GM19397 (cell line): ENCODE data around the gene NFIA.
"Not testable (repeated sequence)": the region's sequence is repeated elsewhere in the genome, so short reads cannot be mapped to it uniquely, and the experiment has no call there.

Experiments
- ATAC-seq: cut with Tn5 transposase; IDR thresholded peaks from one replicate; pipeline ENCODE4 v1.9.1; 2021; ENCODE audit warnings: mild to moderate bottlenecking, moderate library complexity; ENCODE audit not compliant: unreplicated experiment

NFIA gene

GRCh38 chr1:61266738-61267137, 184.4 kb downstream of the NFIA start:
- no peak for ATAC-seq

- no peak for ATAC-seq
Observed at GRCh38 chr1:61268546-61269240, 186.3 kb downstream of the NFIA start.

GRCh38 chr1:61269602-61270001, 187.2 kb downstream of the NFIA start:
- no peak for ATAC-seq

DNA sequence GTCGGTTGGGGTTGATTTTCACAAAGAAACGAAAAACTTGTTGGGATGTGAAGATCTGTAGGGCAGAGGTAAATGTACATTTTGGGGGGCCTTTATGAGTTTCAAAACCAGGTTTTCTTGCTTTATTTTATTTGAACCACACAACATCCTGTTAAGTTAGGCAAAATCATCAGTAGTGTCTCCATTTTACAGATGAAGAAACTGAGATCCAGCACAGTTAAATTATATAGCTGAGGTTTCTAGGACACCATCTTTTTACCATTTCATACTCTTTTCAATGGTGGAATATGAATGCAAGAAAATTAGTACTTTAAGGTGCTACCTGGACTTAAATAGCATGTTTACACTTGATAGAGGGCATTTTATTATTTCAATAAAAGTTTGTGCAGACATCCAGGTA, 187.7 kb downstream of the NFIA start:
- ATAC-seq = no peak

DNA sequence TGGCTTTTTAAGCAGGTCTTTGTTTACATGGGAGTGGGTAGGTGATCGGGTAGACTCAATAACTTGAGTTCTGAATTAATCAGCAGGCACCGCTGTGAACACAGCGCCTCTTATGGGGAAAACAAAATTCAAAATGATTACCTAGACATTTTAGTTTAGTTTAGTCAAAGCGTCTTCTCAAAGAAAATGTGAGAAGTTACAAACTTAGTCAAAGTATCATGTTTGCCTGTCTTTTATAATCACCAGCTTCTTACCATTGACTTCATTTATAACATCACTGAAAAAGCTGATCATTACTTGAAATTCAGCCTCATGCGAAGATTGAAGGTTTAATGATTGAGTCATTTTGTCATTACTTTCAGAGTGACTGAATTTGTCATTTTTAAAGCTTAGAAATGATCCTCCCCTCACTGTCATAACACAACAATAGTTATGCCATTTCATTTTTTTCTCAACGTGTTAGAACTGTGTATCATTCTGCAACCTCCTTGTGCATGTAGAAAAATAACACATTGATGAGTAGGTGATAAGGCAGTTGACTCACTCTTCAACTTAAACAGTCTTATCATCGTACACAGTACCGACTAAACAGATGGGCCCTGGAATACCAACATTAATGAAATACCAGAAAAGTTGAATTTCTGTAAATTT, 188.5 kb downstream of the NFIA start:
- ATAC-seq = no peak

GRCh38 chr1:61271412-61271789, 189.0 kb downstream of the NFIA start:
- no peak for ATAC-seq

DNA sequence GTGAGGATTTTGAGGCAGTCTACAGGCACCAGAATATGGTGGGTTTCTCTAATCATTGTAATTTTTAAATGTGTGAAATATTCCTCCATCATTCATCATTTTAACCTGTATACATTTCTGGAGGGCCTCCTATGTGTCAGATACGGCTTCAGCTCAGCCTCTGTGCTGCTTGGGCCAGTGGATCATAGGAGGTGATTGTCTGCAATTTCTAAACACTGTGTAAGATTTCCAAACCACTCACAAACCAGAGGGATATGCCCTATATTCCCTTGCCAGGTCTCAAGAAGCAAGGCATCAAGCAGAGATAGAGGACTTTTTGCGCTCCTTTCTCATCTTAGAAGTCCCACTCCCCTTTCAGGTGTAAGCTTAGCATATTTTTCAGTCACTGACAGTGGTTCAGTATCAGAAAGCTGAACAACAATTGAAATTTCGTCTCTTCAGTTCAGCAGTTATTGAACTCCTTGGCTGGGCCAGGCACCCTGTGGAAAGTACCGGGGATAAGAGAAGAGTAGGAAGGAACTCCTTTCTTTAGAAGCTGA, 190.9 kb downstream of the NFIA start:
- no peak for ATAC-seq

GRCh38 chr1:61273861-61274260, 191.5 kb downstream of the NFIA start:
- ATAC-seq = no peak

DNA sequence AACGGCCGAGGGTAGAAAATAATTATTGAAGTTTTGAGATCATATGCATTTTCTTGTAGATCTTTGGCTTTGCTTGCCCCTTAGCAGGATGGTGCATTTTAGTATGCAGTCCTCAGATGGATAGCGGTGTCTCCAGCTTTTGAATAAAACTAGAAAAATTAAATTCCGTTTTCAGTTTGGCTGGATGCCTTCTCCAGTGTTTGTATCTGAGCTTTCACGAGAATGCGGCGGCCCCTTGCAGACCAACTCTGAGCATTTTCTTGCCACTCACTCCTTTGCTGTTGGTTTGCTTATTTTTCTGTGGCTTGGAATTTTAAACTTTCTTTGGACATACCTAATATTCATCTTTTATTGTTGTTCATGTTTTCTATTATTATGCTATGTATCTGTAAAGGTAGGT, 192.6 kb downstream of the NFIA start:
- ATAC-seq = no peak

DNA sequence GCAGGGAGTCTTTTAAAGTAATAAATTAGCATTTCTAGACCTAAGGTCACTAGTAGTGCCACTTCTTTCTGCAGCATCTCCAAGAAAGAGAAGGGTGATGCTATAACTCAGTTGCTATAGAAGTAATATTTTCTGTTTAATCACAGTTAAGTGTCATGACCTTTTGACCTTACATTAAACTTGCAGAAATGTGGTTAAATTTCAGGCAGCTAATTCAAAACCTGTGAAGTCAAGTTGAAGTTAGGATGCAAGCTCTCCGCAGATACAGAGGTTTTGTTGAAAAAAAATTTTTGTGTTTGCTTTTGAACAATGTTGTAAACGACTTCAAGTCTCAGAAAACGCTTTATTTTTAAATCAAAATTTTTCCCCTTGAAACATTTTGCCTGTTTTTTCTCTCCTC, 193.9 kb downstream of the NFIA start:
- no peak for ATAC-seq

GRCh38 chr1:61277121-61277690, 194.8 kb downstream of the NFIA start:
- no peak for ATAC-seq

DNA sequence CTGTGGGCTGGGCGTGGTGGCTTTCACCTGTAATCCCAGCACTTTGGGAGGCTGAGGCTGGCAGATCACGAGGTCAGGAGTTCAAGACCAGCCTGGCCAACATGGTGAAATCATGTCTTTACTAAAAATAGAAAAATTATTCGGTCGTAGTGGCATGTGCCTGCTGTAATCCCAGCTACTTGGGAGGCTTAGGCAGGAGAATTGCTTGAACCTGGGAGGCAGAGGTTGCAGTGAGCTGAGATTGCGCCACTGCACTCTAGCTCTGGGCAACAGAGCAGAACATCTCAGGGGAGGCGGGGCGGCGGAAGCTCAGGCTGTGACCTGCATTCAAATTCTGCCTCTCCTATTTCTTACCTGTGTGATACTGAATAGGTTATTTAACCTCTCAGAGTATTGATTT, 196.1 kb downstream of the NFIA start:
- ATAC-seq = not testable (repeated sequence)

- ATAC-seq = no peak
Observed at GRCh38 chr1:61278966-61279365, 196.6 kb downstream of the NFIA start.

GRCh38 chr1:61279570-61279969, 197.2 kb downstream of the NFIA start:
- no peak for ATAC-seq

- no peak for ATAC-seq
Observed at GRCh38 chr1:61280452-61280851, 198.1 kb downstream of the NFIA start.

DNA sequence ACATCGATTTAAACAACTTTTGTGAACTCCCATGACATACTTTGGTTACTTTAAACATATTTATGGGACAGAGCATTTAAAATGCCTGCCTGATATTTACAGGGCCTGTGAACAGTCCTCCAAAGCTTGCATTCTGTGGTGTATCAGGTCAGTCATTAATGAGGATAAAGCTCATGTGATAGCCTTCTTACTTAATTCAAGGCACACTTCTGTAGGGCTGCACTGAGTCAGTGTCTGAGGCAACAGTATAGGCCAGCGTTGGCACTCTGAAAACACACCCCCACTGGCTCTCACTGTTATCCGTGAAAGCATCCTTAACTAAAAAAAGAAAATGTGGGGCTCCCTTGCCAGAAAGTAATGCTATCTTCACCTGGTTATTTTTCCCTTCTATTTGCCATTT, 200.0 kb downstream of the NFIA start:
- ATAC-seq = no peak

- ATAC-seq = no peak
Observed at GRCh38 chr1:61284248-61284854, 202.0 kb downstream of the NFIA start.

DNA sequence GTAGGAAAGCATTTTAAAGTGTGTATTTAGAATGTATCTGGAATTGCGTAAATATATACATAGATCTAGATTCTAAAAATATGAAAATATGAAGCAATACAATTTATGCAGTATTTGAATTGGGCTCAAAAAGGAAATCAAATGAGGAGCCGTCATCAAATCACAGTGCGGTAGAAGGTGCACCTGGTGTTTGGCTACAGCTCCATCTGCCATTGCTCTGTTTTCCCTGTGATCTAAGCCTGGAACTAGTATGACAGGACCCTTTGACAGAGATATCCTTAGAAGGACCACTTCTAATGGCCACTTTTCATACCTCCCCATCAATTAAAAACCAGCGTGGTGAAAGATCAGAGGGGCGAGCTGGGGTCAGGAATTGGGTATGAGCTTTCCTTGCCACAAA, 202.6 kb downstream of the NFIA start:
- no peak for ATAC-seq

- no peak for ATAC-seq
Observed at GRCh38 chr1:61285371-61285885, 203.1 kb downstream of the NFIA start.

DNA sequence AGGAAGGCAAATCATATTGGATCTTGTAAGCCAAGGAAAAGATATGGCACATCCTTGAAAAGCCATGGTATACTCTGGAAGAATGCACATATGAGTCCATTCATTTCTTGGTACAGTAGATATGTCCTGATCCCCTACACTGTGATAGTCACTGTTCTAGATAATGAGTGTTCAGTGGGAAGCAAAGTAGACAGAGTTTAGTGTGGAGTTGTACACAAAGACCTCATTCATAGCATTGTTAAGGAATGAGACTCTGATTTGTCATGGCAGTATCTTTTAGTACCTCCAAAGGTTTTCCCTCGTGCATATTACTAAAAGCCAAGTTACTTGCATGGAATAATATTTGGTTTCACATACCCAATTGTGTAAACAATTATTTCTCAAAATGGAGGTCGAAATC, 204.7 kb downstream of the NFIA start:
- no peak for ATAC-seq

GRCh38 chr1:61287734-61288133, 205.4 kb downstream of the NFIA start:
- ATAC-seq = no peak
